Activated naive CD4-positive, alpha-beta T cell treated with anti-CD3 and anti-CD28 coated beads for 36 hours (primary cell): Measurements from ENCODE around the gene TPRG1. TPM values are rescaled to one million over a fixed set of nuclear protein-coding genes. Genes with fewer than 3 reads are reported as not detected.

Source experiments
- CTCF ChIA-PET: fragments of 350-600 bp; sonication (Branson Sonifier 250); formaldehyde crosslinking; loops from one replicate; lab custom pipeline; 2021; ENCODE audit warnings: antibody characterized with exemption; lab: Charles Lee
- DNase-seq: peaks from one replicate; pipeline ENCODE4 v3.0.0-alpha.2; 2020
- H3K27ac Mint-ChIP-seq: one replicate; pipeline ENCODE4 v1.8.0; 2021; ENCODE audit warnings: mild to moderate bottlenecking, mixed read lengths
- H3K27me3 Mint-ChIP-seq: one replicate; pipeline ENCODE4 v1.8.0; 2021; ENCODE audit warnings: low read depth, mixed read lengths
- H3K36me3 Mint-ChIP-seq: one replicate; pipeline ENCODE4 v1.8.0; 2021; ENCODE audit warnings: low read depth, mixed read lengths
- H3K4me1 Mint-ChIP-seq: one replicate; pipeline ENCODE4 v1.8.0; 2021; ENCODE audit warnings: low read depth, mixed read lengths
- H3K4me3 Mint-ChIP-seq: one replicate; pipeline ENCODE4 v1.8.0; 2021; ENCODE audit warnings: mild to moderate bottlenecking, moderate library complexity, mixed read lengths
- H3K9me3 Mint-ChIP-seq: one replicate; pipeline ENCODE4 v1.8.0; 2021; ENCODE audit warnings: mixed read lengths
- intact Hi-C: fragments of 100-400 bp; cut with micrococcal nuclease; formaldehyde crosslinking; loops from one replicate; pipeline ENCODE4 v1.15.1; 2023
- total RNA-seq, 2 experiments: library from RNA; stranded (reverse); gene quantifications; one replicate each; pipeline ENCODE4 v1.2.3, GENCODE V29; 2021

TPRG1 gene
- total RNA-seq, 2 experiments from 2014 or later = 0.55 to 1.0 TPM

DNA sequence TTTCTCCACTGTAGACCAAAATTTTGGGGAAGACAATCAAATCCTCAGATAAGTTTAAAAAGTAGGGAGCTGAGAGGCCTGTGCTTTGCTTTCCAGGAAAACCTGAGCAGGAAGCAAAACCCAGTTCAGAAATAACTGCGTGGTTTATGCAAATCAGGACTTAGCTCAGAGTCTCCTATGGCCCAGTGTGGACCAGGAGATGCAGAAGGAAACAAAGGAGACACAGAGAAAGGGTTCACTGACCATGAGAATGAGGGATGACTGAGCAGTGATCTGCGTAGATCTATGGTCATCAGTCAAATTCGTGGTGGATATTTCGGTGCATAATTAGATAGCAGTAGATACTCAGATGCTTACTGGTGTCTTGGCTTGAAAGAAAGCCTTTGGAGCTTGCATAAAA lies 196.6 kb downstream of the TPRG1 start:
- Mint-ChIP-seq H3K27me3 (no peaks in the 10 kb centered on the region), H3K4me3 (no peak overlapping the region), H3K36me3 (no peaks in the 10 kb centered on the region), H3K27ac (no peak overlapping the region), H3K9me3 (no peaks in the 10 kb centered on the region), H3K4me1 (no peaks in the 10 kb centered on the region)
- intact Hi-C loops = no loop called here
- CTCF ChIA-PET = interaction anchor here (1.4 kb wide), 1 partner anchor 13 kb away, joined by 3 read pairs; no protein-coding TSS in a partner anchor
- no peak for DNase-seq

DNA sequence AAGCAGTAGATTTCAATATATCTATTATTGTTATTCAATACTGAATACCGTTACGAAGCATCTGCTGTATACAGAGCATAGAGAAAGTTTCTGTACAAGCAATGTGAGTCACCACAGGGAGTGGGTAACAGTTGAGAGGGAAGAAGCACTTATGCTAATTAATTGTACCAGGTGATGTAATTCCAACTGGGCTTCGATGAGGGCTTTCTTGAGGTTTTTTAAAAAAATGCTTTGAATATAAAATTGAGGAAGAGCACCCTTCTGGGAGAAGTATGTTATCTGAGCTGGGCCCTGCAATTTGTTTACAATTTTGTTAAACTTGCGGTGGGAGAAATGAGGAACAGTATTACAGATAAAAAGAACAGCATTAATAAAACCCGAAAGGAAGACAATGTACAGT lies 197.9 kb downstream of the TPRG1 start:
- Mint-ChIP-seq H3K36me3 (no peaks in the 10 kb centered on the region), H3K27me3 (no peaks in the 10 kb centered on the region), H3K4me1 (no peaks in the 10 kb centered on the region), H3K27ac (no peak overlapping the region), H3K9me3 (no peaks in the 10 kb centered on the region), H3K4me3 (no peak overlapping the region)
- DNase-seq = no peak
- intact Hi-C loops = no loop called here
- CTCF ChIA-PET = interaction anchor here (1.1 kb wide), 1 partner anchor 579 kb away, joined by 3 read pairs; no protein-coding TSS in a partner anchor

DNA sequence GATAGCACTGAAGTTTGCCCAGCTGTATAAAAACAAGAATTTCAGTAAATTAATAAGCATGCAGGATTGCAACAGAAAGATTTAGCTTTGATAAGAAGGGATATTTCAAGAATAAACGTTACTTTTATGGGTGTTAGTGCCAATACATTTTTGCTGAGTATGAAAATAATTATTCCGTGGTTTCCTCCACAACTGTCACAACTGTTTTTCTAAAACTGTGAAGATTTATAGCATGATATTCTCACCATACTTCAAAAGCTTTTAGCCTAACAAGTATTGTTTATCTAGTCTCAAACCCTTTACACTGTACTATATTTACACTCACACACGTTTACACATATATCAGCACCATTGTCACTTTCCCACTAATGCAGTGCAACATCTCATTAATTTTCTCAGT lies 200.5 kb downstream of the TPRG1 start:
- no peak for DNase-seq
- no peaks in the 10 kb centered on the region for H3K4me1 Mint-ChIP-seq
- no peaks in the 10 kb centered on the region for H3K27me3 Mint-ChIP-seq
- peaks cover 3% of the 10 kb centered on the region for H3K36me3 Mint-ChIP-seq
- no peak overlapping the region for H3K27ac Mint-ChIP-seq
- intact Hi-C loops = no loop called here
- H3K9me3 Mint-ChIP-seq = peaks cover 5% of the 10 kb centered on the region
- H3K4me3 Mint-ChIP-seq = no peak overlapping the region
- CTCF ChIA-PET = interaction anchor here (0.6 to 0.8 kb wide), 2 partner anchors 12 to 372 kb away, joined by 3 read pairs; no protein-coding TSS in a partner anchor
